Measurements from ENCODE around the gene DCLK1. TPM values are rescaled to one million over a fixed set of nuclear protein-coding genes. Genes with fewer than 3 reads are reported as not detected.

The DCLK1 gene
- total RNA-seq, 4 donors from 2014 or later, result 21.3 to 63.8 (median 40.9) TPM

GRCh38 chr13:36000028-36000427 lies 131.2 kb downstream of the DCLK1 start:
- WGBS, 2 donors, result 82 to 93% methylated on average over 2 of the region's 2 CpGs
- Histone ChIP-seq H3K9me3 (no peaks in the 10 kb centered on the region), H3K4me3 (no peak overlapping the region), H3K4me1 (no peaks in the 10 kb centered on the region), H3K36me3 (no peaks in the 10 kb centered on the region), H3K27me3 (no peaks in the 10 kb centered on the region), H3K27ac (no peak overlapping the region)
- TF ChIP-seq POLR2A (IDR thresholded peaks at IDR 0.05), result no peak
- no peak for TF ChIP-seq CTCF (IDR thresholded peaks at IDR 0.05)
- TF ChIP-seq EP300 (IDR thresholded peaks at IDR 0.05), result no peak
- DNase-seq (ENCODE audit: low spot score in 2 of 2), result no peak

DNA sequence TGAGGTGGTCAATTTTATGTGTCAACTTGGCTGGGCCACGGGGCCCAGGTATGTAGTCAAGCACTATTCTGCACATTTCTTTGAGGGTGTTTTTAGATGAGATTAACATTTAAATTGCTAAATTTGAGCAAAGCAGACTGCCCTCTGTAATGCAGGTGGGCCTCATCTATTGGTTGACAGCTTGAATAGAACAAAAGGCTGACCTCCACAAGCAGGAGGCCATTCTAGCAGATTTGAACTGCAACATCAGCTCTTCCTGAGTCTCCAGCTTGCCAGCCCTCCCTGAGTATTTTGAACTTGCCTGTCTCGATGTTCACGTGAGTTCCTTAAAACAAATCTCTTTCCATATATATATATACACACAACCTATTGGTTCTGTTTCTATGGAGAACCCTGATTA lies 134.8 kb downstream of the DCLK1 start:
- no peaks in the 10 kb centered on the region for H3K27me3 ChIP-seq
- no peak for TF ChIP-seq EP300 (IDR thresholded peaks at IDR 0.05)
- no peak for TF ChIP-seq CTCF (IDR thresholded peaks at IDR 0.05)
- no peak for TF ChIP-seq POLR2A (IDR thresholded peaks at IDR 0.05)
- no peaks in the 10 kb centered on the region for H3K9me3 ChIP-seq
- H3K27ac ChIP-seq, result no peak overlapping the region
- peaks cover 0 to 4% (median 0%) of the 10 kb centered on the region in 4 donors for H3K4me1 ChIP-seq
- no peak for DNase-seq (ENCODE audit: low spot score in 2 of 2)
- no peak overlapping the region for H3K4me3 ChIP-seq
- 94 to 95% methylated on average over 3 of the region's 3 CpGs for WGBS, 2 donors
- no peaks in the 10 kb centered on the region for H3K36me3 ChIP-seq

- Histone ChIP-seq H3K27ac (no peak overlapping the region), H3K9me3 (no peaks in the 10 kb centered on the region), H3K4me3 (no peak overlapping the region), H3K4me1 (peaks cover 0 to 4% (median 0%) of the 10 kb centered on the region in 4 donors), H3K27me3 (no peaks in the 10 kb centered on the region), H3K36me3 (no peaks in the 10 kb centered on the region)
- TF ChIP-seq EP300 (IDR thresholded peaks at IDR 0.05) (no peak), CTCF (IDR thresholded peaks at IDR 0.05) (no peak), POLR2A (IDR thresholded peaks at IDR 0.05) (no peak)
- no peak for DNase-seq (ENCODE audit: low spot score in 2 of 2)
- 33 to 39% methylated on average over 2 of the region's 2 CpGs for WGBS, 2 donors
Measured at GRCh38 chr13:35995136-35995535, 136.0 kb downstream of the DCLK1 start.

DNA sequence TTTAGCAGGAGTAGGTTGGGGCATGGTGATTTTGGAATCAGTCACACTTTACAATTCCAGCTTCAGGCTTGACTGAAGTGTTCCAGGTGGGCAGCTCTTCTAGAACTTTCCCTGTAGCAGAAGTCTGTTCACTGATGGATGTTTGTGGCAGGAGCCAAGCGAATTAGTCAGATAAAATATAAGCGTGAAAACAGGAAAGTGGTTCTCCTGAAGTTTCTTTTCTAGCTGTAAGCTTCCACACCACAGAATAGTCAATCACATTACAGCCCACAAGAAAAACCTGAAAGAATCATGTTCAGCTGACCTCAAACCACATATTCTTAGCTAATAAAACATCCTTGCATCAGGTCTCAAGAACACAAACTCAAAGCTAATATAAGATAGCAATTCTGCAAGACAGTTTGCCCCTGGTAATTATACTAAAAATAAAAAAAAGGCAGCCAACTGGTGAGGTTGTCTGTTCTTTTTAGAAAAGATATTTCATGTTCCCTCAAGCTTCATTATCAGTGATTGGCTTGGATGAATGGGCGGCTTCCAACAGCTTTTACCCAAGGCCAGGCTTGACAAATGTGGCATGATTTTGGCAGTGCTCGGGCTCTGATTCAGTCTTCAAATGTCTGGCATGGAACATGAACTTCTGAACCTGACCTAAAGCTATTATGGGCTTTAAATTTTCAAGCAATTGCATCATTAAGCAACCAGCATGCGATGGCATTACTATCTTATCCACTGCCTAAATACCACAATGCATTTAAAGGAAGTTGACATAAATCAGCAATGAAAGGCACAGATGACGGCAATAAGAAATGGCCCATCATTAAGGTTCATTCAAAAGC lies 136.8 kb downstream of the DCLK1 start:
- Histone ChIP-seq H3K27ac (no peak overlapping the region), H3K9me3 (no peaks in the 10 kb centered on the region), H3K36me3 (no peaks in the 10 kb centered on the region), H3K4me1 (peaks cover 0 to 4% (median 0%) of the 10 kb centered on the region in 4 donors), H3K4me3 (no peak overlapping the region), H3K27me3 (no peaks in the 10 kb centered on the region)
- no peak for DNase-seq (ENCODE audit: low spot score in 2 of 2)
- TF ChIP-seq POLR2A (IDR thresholded peaks at IDR 0.05) (no peak), EP300 (IDR thresholded peaks at IDR 0.05) (no peak), CTCF (IDR thresholded peaks at IDR 0.05) (no peak)
- WGBS, 2 donors, result 55 to 59% methylated on average over 6 of the region's 6 CpGs

- H3K4me1 ChIP-seq, result peaks cover 0 to 4% (median 0%) of the 10 kb centered on the region in 4 donors
- TF ChIP-seq CTCF (IDR thresholded peaks at IDR 0.05) (no peak), EP300 (IDR thresholded peaks at IDR 0.05) (no peak), POLR2A (IDR thresholded peaks at IDR 0.05) (no peak)
- H3K36me3 ChIP-seq, result no peaks in the 10 kb centered on the region
- H3K9me3 ChIP-seq, result no peaks in the 10 kb centered on the region
- no peak for DNase-seq (ENCODE audit: low spot score in 2 of 2)
- 54 to 60% methylated on average over 1 of the region's 1 CpG for WGBS, 2 donors
- no peak overlapping the region for H3K4me3 ChIP-seq
- no peak overlapping the region for H3K27ac ChIP-seq
- H3K27me3 ChIP-seq, result no peaks in the 10 kb centered on the region
Measured at GRCh38 chr13:35993686-35994085, 137.5 kb downstream of the DCLK1 start.

Measured in tibial nerve (tissue), 4 donors.